Endothelial cell of umbilical vein (primary cell): ENCODE data around the gene LIMS4. TPM values are rescaled to one million over a fixed set of nuclear protein-coding genes. Genes with fewer than 3 reads are reported as not detected.
"Not testable (repeated sequence)": the region's sequence is repeated elsewhere in the genome, so short reads cannot be mapped to it uniquely, and the experiment has no call there.

Experiments used
- BruUV-seq: library from RNA; stranded (reverse); fragments of 400-500 nt; replicated peaks from 2 replicates; lab custom pipeline; 2021; lab: Mats Ljungman, UMichigan
- CTCF ChIA-PET: fragments of 300-600, 350-600 bp; sonication (Branson Sonifier 250); formaldehyde crosslinking; loops from one replicate; lab custom pipeline; 2021; ENCODE audit warnings: antibody characterized with exemption, inconsistent platforms; lab: Charles Lee
- POLR2A ChIA-PET: fragments of 300-600, 350-600 bp; sonication (Branson Sonifier 250); formaldehyde crosslinking; loops from one replicate; lab custom pipeline; 2021; ENCODE audit warnings: antibody characterized with exemption, inconsistent platforms; lab: Charles Lee
- DNase-seq: peaks from one replicate; pipeline ENCODE4 v3.0.0-alpha.2; 2011; ENCODE audit warnings: low read depth, low spot score
- FAIRE-seq: peaks from 2 replicates; lab custom pipeline; 2011; peaks lifted over from hg19 to GRCh38; lab: Jason Lieb, UNC
- H2AFZ ChIP-seq: 2 replicates; pipeline ENCODE4 v1.6.0; 2012; ENCODE audit warnings: low read depth, low read length, control low read depth, inconsistent platforms
- H3K27ac ChIP-seq: 2 replicates; pipeline ENCODE4 v1.5.1; 2011; ENCODE audit warnings: low read depth, mild to moderate bottlenecking, control low read depth, low read length, moderate library complexity; ENCODE audit not compliant: insufficient read depth
- H3K27me3 ChIP-seq, 2 experiments: 2 replicates each; pipeline versions ENCODE4 v1.6.0 to v1.6.1; 2011; ENCODE audit warnings: low read length in 2 of 2, mixed read lengths in 1 of 2; ENCODE audit not compliant: control insufficient read depth in 2 of 2, insufficient read depth in 2 of 2
- H3K36me3 ChIP-seq, 2 experiments: 2 replicates in 1 of 2; 3 replicates in 1 of 2; pipeline ENCODE4 v1.5.1; 2011; ENCODE audit warnings: low read length in 2 of 2, mild to moderate bottlenecking in 1 of 2, moderate library complexity in 1 of 2; ENCODE audit not compliant: control insufficient read depth in 2 of 2, insufficient read depth in 2 of 2; ENCODE audit errors: extremely low read depth in 1 of 2
- H3K4me1 ChIP-seq: 3 replicates; pipeline ENCODE4 v1.5.1; 2011; ENCODE audit warnings: mild to moderate bottlenecking, low read length; ENCODE audit not compliant: control insufficient read depth, insufficient read depth; ENCODE audit errors: extremely low read depth
- H3K4me2 ChIP-seq: 2 replicates; pipeline ENCODE4 v1.6.1; 2011; ENCODE audit warnings: low read length, control low read depth, mixed read lengths; ENCODE audit not compliant: insufficient read depth
- H3K4me3 ChIP-seq, 3 experiments: fragments of 200-600 bp in 1 of 3; sonication (generic), shearing (Covaris generic) in 1 of 3; replicated peaks in 1 of 3; 2 replicates each; pipeline ENCODE4 v1.5.1; 2011 to 2016; ENCODE audit warnings: control low read depth in 3 of 3, low read length in 3 of 3, mild to moderate bottlenecking in 2 of 3, inconsistent platforms in 1 of 3, low read depth in 1 of 3, moderate library complexity in 1 of 3; ENCODE audit not compliant: insufficient read depth in 1 of 3
- H3K79me2 ChIP-seq: 2 replicates; pipeline ENCODE4 v1.6.0; 2012; ENCODE audit warnings: low read length, inconsistent platforms; ENCODE audit not compliant: control insufficient read depth, insufficient read depth
- H3K9ac ChIP-seq: replicated peaks from 2 replicates; pipeline ENCODE3; 2011; ENCODE audit warnings: low read length, control low read depth; ENCODE audit not compliant: insufficient read depth; ENCODE audit errors: extremely low read depth
- H3K9me1 ChIP-seq: replicated peaks from 3 replicates; pipeline ENCODE4 v1.6.0; 2011; ENCODE audit warnings: mild to moderate bottlenecking, low read length; ENCODE audit not compliant: control insufficient read depth, insufficient read depth; ENCODE audit errors: extremely low read depth
- H3K9me3 ChIP-seq: replicated peaks from 2 replicates; pipeline ENCODE4 v1.5.1; 2012; ENCODE audit warnings: low read length, inconsistent platforms; ENCODE audit not compliant: control insufficient read depth, insufficient read depth
- H4K20me1 ChIP-seq: replicated peaks from 2 replicates; pipeline ENCODE3; 2011; ENCODE audit warnings: mild to moderate bottlenecking, low read length; ENCODE audit not compliant: control insufficient read depth, insufficient read depth; ENCODE audit errors: extremely low read depth
- dilution Hi-C: fragments of 300-500 bp; cut with MboI; formaldehyde crosslinking; loops from one replicate; pipeline ENCODE4 v1.15.0; 2019; ENCODE audit warnings: low sequenced_read_pairs; ENCODE audit not compliant: extremely low pct_ligation_motif_present
- intact Hi-C: fragments of 100-400 bp; cut with micrococcal nuclease; formaldehyde crosslinking; loops from one replicate; pipeline ENCODE4 v1.10.0; 2022
- polyA plus RNA-seq, 4 experiments: library from polyadenylated mRNA; depleted of rRNA in 3 of 4; stranded (reverse) in 3 of 4; unstranded in 1 of 4; fragments of >200 nt; gene quantifications; 2 replicates each; pipeline versions ENCODE4 v1.2.1 to v1.2.3, GENCODE V29; 2011 to 2012; ENCODE audit warnings: missing spikeins in 1 of 4
- total RNA-seq: library from RNA; stranded (reverse); gene quantifications from 2 replicates; pipeline ENCODE4 v1.2.3, GENCODE V29; 2021

The LIMS4 gene
- total and polyA plus RNA-seq, 2 donors (not counting 3 experiments of a cell fraction or from before 2014, with no cell fraction given): 14.4 to 28.8 TPM

- H3K9ac ChIP-seq, DNase-seq, H2AFZ ChIP-seq, dilution Hi-C loops, H3K9me3 ChIP-seq, H3K4me1 ChIP-seq, H3K27ac ChIP-seq, H3K9me1 ChIP-seq, H3K36me3 ChIP-seq, BruUV-seq, H3K4me2 ChIP-seq, FAIRE-seq, CTCF ChIA-PET, H3K27me3 ChIP-seq, intact Hi-C loops, H4K20me1 ChIP-seq, H3K4me3 ChIP-seq, POLR2A ChIA-PET, H3K79me2 ChIP-seq: not testable (repeated sequence)
Measured at GRCh38 chr2:110424421-110424820, 48.2 kb downstream of the LIMS4 start.

- POLR2A ChIA-PET: not testable (repeated sequence)
Measured at GRCh38 chr2:110423574-110423962, 49.0 kb downstream of the LIMS4 start.

GRCh38 chr2:110422852-110423573 lies 49.6 kb downstream of the LIMS4 start:
- H3K9me3 ChIP-seq, H3K36me3 ChIP-seq, H3K9me1 ChIP-seq, BruUV-seq, H2AFZ ChIP-seq, H4K20me1 ChIP-seq, CTCF ChIA-PET, FAIRE-seq, H3K4me3 ChIP-seq, H3K79me2 ChIP-seq, H3K27ac ChIP-seq, POLR2A ChIA-PET, dilution Hi-C loops, intact Hi-C loops, H3K4me1 ChIP-seq, H3K4me2 ChIP-seq, DNase-seq, H3K9ac ChIP-seq, H3K27me3 ChIP-seq: not testable (repeated sequence)

More at GRCh38 chr2:110423574-110423962, 49.0 kb downstream of the LIMS4 start:
- CTCF ChIA-PET, H3K36me3 ChIP-seq, H3K9ac ChIP-seq, H3K4me3 ChIP-seq, H3K9me3 ChIP-seq, H4K20me1 ChIP-seq, H3K9me1 ChIP-seq, H2AFZ ChIP-seq, intact Hi-C loops, H3K4me2 ChIP-seq, H3K27ac ChIP-seq, BruUV-seq, DNase-seq, H3K79me2 ChIP-seq, FAIRE-seq, H3K4me1 ChIP-seq, dilution Hi-C loops, H3K27me3 ChIP-seq: not testable (repeated sequence)

GRCh38 chr2:110420641-110421354 lies 51.8 kb downstream of the LIMS4 start:
- DNase-seq, H3K27me3 ChIP-seq, POLR2A ChIA-PET, FAIRE-seq, H3K9ac ChIP-seq, H3K27ac ChIP-seq, dilution Hi-C loops, BruUV-seq, H2AFZ ChIP-seq, H3K79me2 ChIP-seq, H4K20me1 ChIP-seq, H3K36me3 ChIP-seq, intact Hi-C loops, H3K4me1 ChIP-seq, H3K4me3 ChIP-seq, H3K9me1 ChIP-seq, CTCF ChIA-PET, H3K9me3 ChIP-seq, H3K4me2 ChIP-seq: not testable (repeated sequence)
